Large intestine (tissue), 3 donors: Measurements from ENCODE around the gene OR1N1. TPM values are rescaled to one million over a fixed set of nuclear protein-coding genes. Genes with fewer than 3 reads are reported as not detected.
A peak's percentile ranks its signal among the peaks of the same experiment; 100 is the strongest.
"Not testable (repeated sequence)": the region's sequence is repeated elsewhere in the genome, so short reads cannot be mapped to it uniquely, and the experiment has no call there.

ENCODE experiments used
- DNase-seq, 2 donors: peaks; one replicate each; pipeline versions ENCODE4 v3.0.0 to v3.0.0-alpha.2; 2013
- H3K27ac ChIP-seq: one replicate; pipeline ENCODE4 v1.5.1; 2013; ENCODE audit warnings: low read length
- H3K27me3 ChIP-seq: 2 replicates; pipeline ENCODE4 v1.6.1; 2013; ENCODE audit warnings: low read length; ENCODE audit not compliant: control insufficient read depth, insufficient read depth
- H3K36me3 ChIP-seq: 2 replicates; pipeline ENCODE4 v1.6.1; 2013; ENCODE audit warnings: low read length; ENCODE audit not compliant: control insufficient read depth, insufficient read depth
- H3K4me1 ChIP-seq: one replicate; pipeline ENCODE4 v1.6.1; 2013; ENCODE audit warnings: low read length; ENCODE audit not compliant: control insufficient read depth, insufficient read depth
- H3K4me3 ChIP-seq: one replicate; pipeline ENCODE4 v1.5.1; 2013; ENCODE audit warnings: low read length
- H3K9me3 ChIP-seq: one replicate; pipeline ENCODE4 v1.6.1; 2013; ENCODE audit warnings: mild to moderate bottlenecking, low read depth, low read length, moderate library complexity; ENCODE audit not compliant: control insufficient read depth
- WGBS: methylation state at CpG from one replicate; pipeline ENCODE4 v1.1.5; 2013; ENCODE audit warnings: low lambda C conversion rate; ENCODE audit not compliant: insufficient coverage; 5-methylcytosine and 5-hydroxymethylcytosine counted together
- polyA plus RNA-seq: library from polyadenylated mRNA; unstranded; fragments of 120-200 nt; gene quantifications from one replicate; pipeline ENCODE4 v1.2.1, GENCODE V29; 2013

Gene OR1N1
- polyA plus RNA-seq, 1 donor = not detected

DNA sequence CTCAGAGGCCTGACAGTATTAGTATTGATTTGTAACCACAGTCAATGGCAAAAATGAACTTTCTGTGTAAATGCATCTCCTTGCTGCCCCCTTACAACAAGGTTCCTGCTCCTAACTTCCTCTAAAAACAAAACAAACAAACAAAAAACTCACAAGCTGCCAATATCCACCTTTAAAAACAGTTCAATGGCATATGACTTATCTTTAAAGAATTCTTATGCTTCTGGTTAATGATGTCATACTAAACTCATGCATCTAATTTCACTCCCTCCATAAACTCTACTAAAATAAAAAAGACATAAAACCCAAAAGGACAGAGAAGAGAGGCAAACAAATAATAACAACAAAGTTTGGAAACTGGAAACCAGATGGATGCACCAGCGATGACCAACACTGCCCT is 9.0 kb upstream of the OR1N1 start:
- DNase-seq = no peak
- no peak overlapping the region for H3K4me3 ChIP-seq
- no peaks in the 10 kb centered on the region for H3K36me3 ChIP-seq
- H3K9me3 ChIP-seq = no peaks in the 10 kb centered on the region
- H3K4me1 ChIP-seq = no peaks in the 10 kb centered on the region
- WGBS = no CpG with 5 or more reads among the region's 1 CpG
- H3K27me3 ChIP-seq = no peaks in the 10 kb centered on the region
- no peak overlapping the region for H3K27ac ChIP-seq

GRCh38 chr9:122531157-122531556 is 4.1 kb upstream of the OR1N1 start:
- H3K36me3 ChIP-seq, H3K4me1 ChIP-seq, DNase-seq, H3K9me3 ChIP-seq, H3K27me3 ChIP-seq, H3K4me3 ChIP-seq, H3K27ac ChIP-seq: not testable (repeated sequence)
- WGBS = 67% methylated on average over 1 of the region's 4 CpGs

DNA sequence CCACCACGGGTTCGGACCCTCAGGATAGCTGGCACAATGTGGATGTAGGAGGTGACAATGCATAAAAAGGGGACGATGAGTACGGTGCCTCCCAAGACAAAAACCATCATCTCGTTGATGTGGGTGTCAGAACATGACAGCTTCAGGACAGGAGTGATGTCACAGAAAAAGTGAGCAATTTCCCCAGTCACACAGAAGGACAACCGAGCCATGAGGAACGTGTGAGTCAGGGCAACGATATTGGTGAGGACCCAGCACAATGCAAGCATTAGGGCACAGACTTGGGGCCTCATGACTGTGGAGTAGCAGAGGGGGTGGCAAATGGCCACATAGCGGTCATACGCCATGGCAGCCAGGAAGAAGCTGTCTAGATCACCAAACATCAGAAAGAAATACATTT is 491 bp downstream of the OR1N1 start:
- DNase-seq = no peak
- 40% methylated on average over 1 of the region's 10 CpGs for WGBS
- H3K4me1 ChIP-seq = no peaks in the 10 kb centered on the region
- no peak overlapping the region for H3K4me3 ChIP-seq
- H3K27me3 ChIP-seq = peaks cover 6% of the 10 kb centered on the region
- H3K36me3 ChIP-seq = no peaks in the 10 kb centered on the region
- no peaks in the 10 kb centered on the region for H3K9me3 ChIP-seq
- no peak overlapping the region for H3K27ac ChIP-seq

DNA sequence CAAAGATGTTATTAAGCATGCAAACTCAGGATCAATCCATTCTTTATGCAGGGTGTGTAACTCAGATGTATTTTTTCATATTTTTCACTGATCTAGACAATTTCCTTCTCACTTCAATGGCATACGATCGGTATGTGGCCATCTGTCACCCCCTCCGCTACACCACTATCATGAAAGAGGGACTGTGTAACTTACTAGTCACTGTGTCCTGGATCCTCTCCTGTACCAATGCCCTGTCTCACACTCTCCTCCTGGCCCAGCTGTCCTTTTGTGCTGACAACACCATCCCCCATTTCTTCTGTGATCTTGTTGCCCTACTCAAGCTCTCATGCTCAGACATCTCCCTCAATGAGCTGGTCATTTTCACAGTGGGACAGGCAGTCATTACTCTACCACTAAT is 7.7 kb downstream of the OR1N1 start:
- Histone ChIP-seq H3K4me3 (no peak overlapping the region), H3K4me1 (no peaks in the 10 kb centered on the region), H3K27me3 (no peaks in the 10 kb centered on the region), H3K36me3 (no peaks in the 10 kb centered on the region), H3K9me3 (no peaks in the 10 kb centered on the region), H3K27ac (no peak overlapping the region)
- DNase-seq = no peak
- no CpG with 5 or more reads among the region's 3 CpGs for WGBS

- WGBS = 86% methylated on average over 3 of the region's 4 CpGs
These were observed 8.3 kb downstream of the OR1N1 start, which contains the start of gene OR1J4 for GRCh38 chr9:122518841-122519240. OR1J4 (plus strand) TSS chr9:122519141; CDS start chr9:122519141, 0 bp downstream.

DNA sequence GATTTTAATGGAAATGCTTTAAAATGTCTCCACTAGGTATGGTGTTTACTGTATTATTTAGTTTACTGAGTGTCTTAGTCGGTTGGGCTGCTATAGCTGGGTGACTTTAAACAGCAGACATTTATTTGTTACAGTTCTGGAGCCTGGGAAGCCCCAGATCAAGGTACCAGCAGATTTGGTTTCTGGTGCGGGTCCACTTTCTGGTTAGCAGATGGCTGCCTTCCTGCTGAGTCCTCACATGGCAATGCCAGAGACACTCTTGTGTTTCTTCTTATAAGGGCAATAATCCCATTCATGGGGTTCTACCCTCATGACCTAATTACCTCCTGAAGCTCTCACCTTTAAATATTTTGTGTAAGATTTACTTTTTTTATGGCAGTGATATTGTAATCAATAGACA is 8.9 kb downstream of the OR1N1 start:
- no peaks in the 10 kb centered on the region for H3K9me3 ChIP-seq
- no CpG with 5 or more reads among the region's 2 CpGs for WGBS
- no peaks in the 10 kb centered on the region for H3K4me1 ChIP-seq
- no peaks in the 10 kb centered on the region for H3K27me3 ChIP-seq
- no peak overlapping the region for H3K27ac ChIP-seq
- no peak for DNase-seq
- no peaks in the 10 kb centered on the region for H3K36me3 ChIP-seq
- no peak overlapping the region for H3K4me3 ChIP-seq

More at GRCh38 chr9:122518841-122519240, 8.3 kb downstream of the OR1N1 start, which contains the start of gene OR1J4:
- Histone ChIP-seq H3K27me3 (no peaks in the 10 kb centered on the region), H3K9me3 (no peaks in the 10 kb centered on the region), H3K27ac (no peak within 1 kb of the TSS), H3K4me3 (no peak within 1 kb of the TSS), H3K36me3 (no peaks in the 10 kb centered on the region), H3K4me1 (no peaks in the 10 kb centered on the region)
- no peak for DNase-seq

- no peak within 1 kb of the TSS for H3K27ac ChIP-seq
- no peaks in the 10 kb centered on the region for H3K4me1 ChIP-seq
- H3K4me3 ChIP-seq = no peak within 1 kb of the TSS
- no peaks in the 10 kb centered on the region for H3K9me3 ChIP-seq
- H3K27me3 ChIP-seq = peaks cover 2% of the 10 kb centered on the region
- no peaks in the 10 kb centered on the region for H3K36me3 ChIP-seq
- no peak for DNase-seq
- WGBS = 80% methylated on average over 1 of the region's 6 CpGs
These were observed 16.6 kb downstream of the OR1N1 start, which contains the start of gene OR1J2 for GRCh38 chr9:122510502-122510901. OR1J2 (plus strand) TSS chr9:122510802; CDS start chr9:122510802, 0 bp downstream.

DNA sequence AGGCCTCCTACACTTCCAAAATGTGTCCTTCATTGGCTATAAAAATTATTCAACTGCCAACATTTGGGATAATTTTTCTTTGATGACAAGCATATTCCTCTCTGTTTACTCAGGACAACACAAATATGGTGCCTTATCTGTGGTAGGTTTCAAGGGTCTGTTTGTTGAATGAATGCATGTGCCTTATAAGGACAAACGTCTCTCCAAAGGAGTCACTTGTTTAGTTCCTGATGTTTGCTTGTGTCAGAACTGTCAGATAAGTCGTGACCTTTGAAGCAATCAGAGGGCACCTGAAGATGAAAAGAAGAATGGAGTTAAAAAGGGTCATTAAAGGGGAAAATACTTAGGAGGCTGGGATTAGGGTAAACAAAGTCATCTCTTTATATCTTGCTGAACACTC is 20.1 kb downstream of the OR1N1 start:
- Histone ChIP-seq H3K9me3 (no peaks in the 10 kb centered on the region), H3K36me3 (no peaks in the 10 kb centered on the region), H3K27me3 (peaks cover 2% of the 10 kb centered on the region), H3K4me1 (no peaks in the 10 kb centered on the region), H3K4me3 (no peak overlapping the region), H3K27ac (no peak overlapping the region)
- DNase-seq = no peak
- WGBS = no CpG with 5 or more reads among the region's 2 CpGs

GRCh38 chr9:122498883-122499288 is 28.2 kb downstream of the OR1N1 start:
- DNase-seq = peak in 1 of 2 donors; percentile 12
- WGBS = no CpG with 5 or more reads among the region's 2 CpGs

DNA sequence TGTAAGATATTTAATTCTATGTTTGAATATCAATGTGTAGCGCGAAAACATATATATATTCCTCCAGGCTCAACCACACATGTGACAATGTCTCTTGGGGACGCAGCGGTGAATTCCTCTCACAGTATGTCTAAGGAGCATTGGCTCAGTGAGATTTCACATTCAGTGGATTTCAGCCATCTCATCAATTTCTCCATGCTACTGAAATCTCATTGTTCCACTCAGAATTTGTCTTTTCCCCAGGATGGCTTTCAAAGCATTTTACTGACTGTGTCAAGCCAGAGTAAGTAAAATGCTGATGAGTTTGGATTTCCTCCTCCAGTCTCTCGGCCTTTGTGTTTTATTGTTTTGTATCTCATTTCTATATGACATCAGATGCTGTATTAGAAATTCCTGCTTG is 48.0 kb downstream of the OR1N1 start:
- H3K36me3 ChIP-seq = no peaks in the 10 kb centered on the region

More at GRCh38 chr9:122498883-122499288, 28.2 kb downstream of the OR1N1 start:
- H3K4me1 ChIP-seq = no peaks in the 10 kb centered on the region
- no peak overlapping the region for H3K27ac ChIP-seq
- H3K4me3 ChIP-seq = no peak overlapping the region
- H3K27me3 ChIP-seq = peaks cover 4% of the 10 kb centered on the region
- no peaks in the 10 kb centered on the region for H3K9me3 ChIP-seq
- H3K36me3 ChIP-seq = no peaks in the 10 kb centered on the region

GRCh38 chr9:122477826-122478225 is 49.3 kb downstream of the OR1N1 start, which contains the start of gene OR1J1:
OR1J1 (minus strand) TSS chr9:122477926; CDS start chr9:122477926, 0 bp downstream.
- 75% methylated on average over 5 of the region's 6 CpGs for WGBS
- Histone ChIP-seq H3K4me1 (no peaks in the 10 kb centered on the region), H3K27me3 (peaks cover 3% of the 10 kb centered on the region), H3K36me3 (no peaks in the 10 kb centered on the region), H3K4me3 (no peak within 1 kb of the TSS), H3K27ac (no peak within 1 kb of the TSS), H3K9me3 (no peaks in the 10 kb centered on the region)
- no peak for DNase-seq

More for the DNA sequence above, 48.0 kb downstream of the OR1N1 start:
- Histone ChIP-seq H3K9me3 (no peaks in the 10 kb centered on the region), H3K4me3 (no peak overlapping the region), H3K4me1 (no peaks in the 10 kb centered on the region), H3K27me3 (peaks cover 3% of the 10 kb centered on the region), H3K27ac (no peak overlapping the region)
- DNase-seq = no peak
- 100% methylated on average over 1 of the region's 5 CpGs for WGBS
